ENCODE data around the gene ACSL1.

- no peak for TF ChIP-seq CTCF (IDR thresholded peaks at IDR 0.05; ENCODE audit: poor library complexity, severe bottlenecking)
- no peak for TF ChIP-seq EP300 (conservative IDR thresholded peaks at IDR 0.05; ENCODE audit: poor library complexity, severe bottlenecking)
- TF ChIP-seq POLR2AphosphoS5 (IDR thresholded peaks at IDR 0.05), result no peak
- no peak for TF ChIP-seq EZH2 (IDR thresholded peaks at IDR 0.05; ENCODE audit: borderline replicate concordance, insufficient read depth, low read length, poor library complexity, severe bottlenecking)
- TF ChIP-seq RAD21 (conservative IDR thresholded peaks at IDR 0.05), result no peak
- no peak for TF ChIP-seq MXI1 (conservative IDR thresholded peaks at IDR 0.05; ENCODE audit: poor library complexity, severe bottlenecking)
Observed at GRCh38 chr4:184802697-184803015, 23.1 kb downstream of the ACSL1 start.
